Lower leg skin (tissue), 3 donors: ENCODE measurements around the gene FZD8.

Experiments
- POLR2A ChIP-seq, 2 donors: fragments of 450-650 bp; IDR thresholded peaks; one replicate each; pipeline ENCODE4 v1.6.1; 2016 to 2017; ENCODE audit warnings: antibody characterized with exemption in 2 of 2, mild to moderate bottlenecking in 1 of 2, moderate library complexity in 1 of 2
- TF ChIP-seq, protein P1 (sequence below), 3 donors: fragments of 450-650 bp; IDR thresholded peaks; one replicate each; pipeline ENCODE4 v1.5.1; 2016; ENCODE audit warnings: antibody characterized with exemption in 3 of 3, mild to moderate bottlenecking in 3 of 3, moderate library complexity in 2 of 3

DNA sequence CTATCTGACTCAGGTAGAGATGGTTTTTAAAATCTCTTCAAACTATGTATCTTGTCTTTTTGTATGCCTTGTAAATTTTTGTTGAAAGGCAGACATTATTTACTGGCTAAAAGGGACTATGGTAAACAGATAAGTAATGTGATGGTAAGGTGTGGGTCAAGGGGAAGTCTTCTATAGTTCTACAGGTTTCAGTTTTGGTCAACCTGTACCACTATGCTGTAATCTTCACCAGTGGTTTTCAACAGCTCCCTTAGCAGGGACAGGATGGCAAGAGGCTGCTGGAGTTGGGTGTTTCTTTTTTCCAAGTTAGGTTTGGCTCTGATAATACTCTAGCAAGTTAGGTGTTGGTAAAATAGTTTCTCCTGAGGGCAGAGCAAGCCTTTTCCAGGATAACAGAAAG is 32.7 kb upstream of the FZD8 start:
- TF ChIP-seq, protein P1, sequence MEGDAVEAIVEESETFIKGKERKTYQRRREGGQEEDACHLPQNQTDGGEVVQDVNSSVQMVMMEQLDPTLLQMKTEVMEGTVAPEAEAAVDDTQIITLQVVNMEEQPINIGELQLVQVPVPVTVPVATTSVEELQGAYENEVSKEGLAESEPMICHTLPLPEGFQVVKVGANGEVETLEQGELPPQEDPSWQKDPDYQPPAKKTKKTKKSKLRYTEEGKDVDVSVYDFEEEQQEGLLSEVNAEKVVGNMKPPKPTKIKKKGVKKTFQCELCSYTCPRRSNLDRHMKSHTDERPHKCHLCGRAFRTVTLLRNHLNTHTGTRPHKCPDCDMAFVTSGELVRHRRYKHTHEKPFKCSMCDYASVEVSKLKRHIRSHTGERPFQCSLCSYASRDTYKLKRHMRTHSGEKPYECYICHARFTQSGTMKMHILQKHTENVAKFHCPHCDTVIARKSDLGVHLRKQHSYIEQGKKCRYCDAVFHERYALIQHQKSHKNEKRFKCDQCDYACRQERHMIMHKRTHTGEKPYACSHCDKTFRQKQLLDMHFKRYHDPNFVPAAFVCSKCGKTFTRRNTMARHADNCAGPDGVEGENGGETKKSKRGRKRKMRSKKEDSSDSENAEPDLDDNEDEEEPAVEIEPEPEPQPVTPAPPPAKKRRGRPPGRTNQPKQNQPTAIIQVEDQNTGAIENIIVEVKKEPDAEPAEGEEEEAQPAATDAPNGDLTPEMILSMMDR (IDR thresholded peaks at IDR 0.05) = no peak
- no peak for TF ChIP-seq POLR2A (IDR thresholded peaks at IDR 0.05)
